DOHH2 (cell line): ENCODE results near the gene KLHL2.

ENCODE experiments used
- H3F3A ChIP-seq: fragments of 200-600 bp; sonication (generic), shearing (Covaris generic); 2 replicates; pipeline ENCODE4 v1.6.0; 2016; ENCODE audit warnings: antibody characterized with exemption, mild to moderate bottlenecking; ENCODE audit not compliant: control insufficient read depth, insufficient read depth
- H3K27ac ChIP-seq: fragments of 200-600 bp; sonication (generic); 2 replicates; pipeline ENCODE4 v1.5.1; 2014; ENCODE audit warnings: low read depth, mild to moderate bottlenecking, low read length, moderate library complexity
- H3K27me3 ChIP-seq: fragments of 200-600 bp; sonication (generic); 2 replicates; pipeline ENCODE4 v1.6.1; 2014; ENCODE audit warnings: mild to moderate bottlenecking, low read length, mixed read lengths; ENCODE audit not compliant: control insufficient read depth
- H3K36me3 ChIP-seq: fragments of 200-600 bp; sonication (generic); 2 replicates; pipeline ENCODE4 v1.6.1; 2014; ENCODE audit warnings: mild to moderate bottlenecking, low read length, moderate library complexity, mixed read lengths; ENCODE audit not compliant: control insufficient read depth
- H3K4me1 ChIP-seq: fragments of 200-600 bp; sonication (generic); 2 replicates; pipeline ENCODE4 v1.6.1; 2014; ENCODE audit warnings: mild to moderate bottlenecking, low read length, mixed read lengths; ENCODE audit not compliant: control insufficient read depth
- H3K4me2 ChIP-seq: fragments of 200-600 bp; sonication (generic); 2 replicates; pipeline ENCODE4 v1.6.0; 2014; ENCODE audit warnings: mild to moderate bottlenecking, low read length, moderate library complexity
- H3K4me3 ChIP-seq: fragments of 200-600 bp; sonication (generic); 2 replicates; pipeline ENCODE4 v1.5.1; 2014; ENCODE audit warnings: mild to moderate bottlenecking, low read length, mixed read lengths
- H3K79me2 ChIP-seq: fragments of 200-600 bp; sonication (generic); 2 replicates; pipeline ENCODE4 v1.6.1; 2014; ENCODE audit warnings: mild to moderate bottlenecking, low read length, mixed read lengths; ENCODE audit not compliant: control insufficient read depth
- H3K9me2 ChIP-seq: fragments of 200-600 bp; sonication (generic); replicated peaks from 2 replicates; pipeline ENCODE4 v1.6.1; 2014; ENCODE audit warnings: mild to moderate bottlenecking, low read length, mixed read lengths; ENCODE audit not compliant: control insufficient read depth
- H3K9me3 ChIP-seq: fragments of 200-600 bp; sonication (generic); 2 replicates; pipeline ENCODE4 v1.6.1; 2014; ENCODE audit warnings: antibody characterized with exemption, low read length, mixed read lengths; ENCODE audit not compliant: control insufficient read depth, insufficient read depth
- H4K20me1 ChIP-seq: fragments of 200-600 bp; sonication (generic); 2 replicates; pipeline ENCODE4 v1.6.0; 2014; ENCODE audit warnings: low read depth, mild to moderate bottlenecking, antibody characterized with exemption, low read length, moderate library complexity; ENCODE audit not compliant: control insufficient read depth, insufficient read depth
- EZH2phosphoT487 ChIP-seq: fragments of 200-600 bp; sonication (generic); IDR thresholded peaks from 2 replicates; pipeline ENCODE4 v1.6.1; 2017; ENCODE audit warnings: borderline replicate concordance, mild to moderate bottlenecking, antibody characterized with exemption, low read length, moderate library complexity, mixed read lengths
- TF ChIP-seq, protein P1 (sequence below): fragments of 200-600 bp; sonication (generic); IDR thresholded peaks from one replicate; pipeline ENCODE4 v1.5.1; 2014; ENCODE audit warnings: antibody characterized with exemption, mild to moderate bottlenecking, low read depth, low read length; ENCODE audit not compliant: poor library complexity, severe bottlenecking

KLHL2 gene

GRCh38 chr4:165360041-165360695, 152.8 kb downstream of the KLHL2 start:
- H3K9me3 ChIP-seq, result no peaks in the 10 kb centered on the region
- no peak overlapping the region for H3K27ac ChIP-seq
- H3K4me1 ChIP-seq, result no peaks in the 10 kb centered on the region
- no peaks in the 10 kb centered on the region for H3K9me2 ChIP-seq
- no peak for TF ChIP-seq EZH2phosphoT487
- H4K20me1 ChIP-seq, result no peaks in the 10 kb centered on the region
- H3K4me2 ChIP-seq, result no peak overlapping the region
- no peak overlapping the region for H3K4me3 ChIP-seq
- no peaks in the 10 kb centered on the region for H3K79me2 ChIP-seq
- peaks cover 15% of the 10 kb centered on the region for H3K27me3 ChIP-seq
- H3K36me3 ChIP-seq, result no peaks in the 10 kb centered on the region
- no peaks in the 10 kb centered on the region for H3F3A ChIP-seq

DNA sequence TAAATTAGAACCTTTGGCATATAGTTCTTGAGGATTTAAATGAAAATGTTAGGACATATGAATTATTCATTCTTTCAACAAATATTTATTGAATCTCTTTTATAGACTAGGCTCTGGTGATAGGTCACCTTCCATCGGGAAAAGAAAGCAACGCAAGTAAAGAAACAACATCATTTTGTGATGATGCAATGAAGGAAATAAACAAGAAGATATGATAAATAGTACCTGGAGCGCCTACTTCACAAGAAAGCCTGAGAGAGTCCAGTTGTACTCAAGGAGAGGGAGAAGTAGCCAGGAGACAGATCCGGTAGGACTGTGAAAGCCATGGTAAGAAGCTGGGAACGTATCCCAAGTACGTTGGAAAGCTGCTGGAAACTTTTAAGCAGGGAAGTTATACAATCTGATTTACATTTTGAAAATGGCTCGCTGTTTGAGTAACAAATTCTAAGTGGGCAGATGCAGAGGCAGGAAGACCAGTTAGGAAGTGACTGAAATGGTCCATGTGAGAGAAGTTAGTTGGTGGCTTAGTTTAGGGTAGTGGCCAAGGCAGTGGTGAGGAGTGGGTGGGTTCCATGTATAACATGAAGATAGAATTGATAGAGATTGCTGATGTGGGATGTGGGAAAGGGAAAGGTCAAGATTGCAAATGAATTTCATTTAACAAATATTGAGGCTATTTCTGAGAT, 153.8 kb downstream of the KLHL2 start:
- Histone ChIP-seq H3K27me3 (peaks cover 15% of the 10 kb centered on the region), H3K79me2 (no peaks in the 10 kb centered on the region), H3K4me2 (no peak overlapping the region), H3K4me3 (no peak overlapping the region), H3K4me1 (no peaks in the 10 kb centered on the region), H3K27ac (no peak overlapping the region), H3F3A (no peaks in the 10 kb centered on the region), H3K36me3 (no peaks in the 10 kb centered on the region), H4K20me1 (no peaks in the 10 kb centered on the region), H3K9me3 (no peaks in the 10 kb centered on the region), H3K9me2 (no peaks in the 10 kb centered on the region)
- TF ChIP-seq EZH2phosphoT487, result no peak
- TF ChIP-seq, protein P1, sequence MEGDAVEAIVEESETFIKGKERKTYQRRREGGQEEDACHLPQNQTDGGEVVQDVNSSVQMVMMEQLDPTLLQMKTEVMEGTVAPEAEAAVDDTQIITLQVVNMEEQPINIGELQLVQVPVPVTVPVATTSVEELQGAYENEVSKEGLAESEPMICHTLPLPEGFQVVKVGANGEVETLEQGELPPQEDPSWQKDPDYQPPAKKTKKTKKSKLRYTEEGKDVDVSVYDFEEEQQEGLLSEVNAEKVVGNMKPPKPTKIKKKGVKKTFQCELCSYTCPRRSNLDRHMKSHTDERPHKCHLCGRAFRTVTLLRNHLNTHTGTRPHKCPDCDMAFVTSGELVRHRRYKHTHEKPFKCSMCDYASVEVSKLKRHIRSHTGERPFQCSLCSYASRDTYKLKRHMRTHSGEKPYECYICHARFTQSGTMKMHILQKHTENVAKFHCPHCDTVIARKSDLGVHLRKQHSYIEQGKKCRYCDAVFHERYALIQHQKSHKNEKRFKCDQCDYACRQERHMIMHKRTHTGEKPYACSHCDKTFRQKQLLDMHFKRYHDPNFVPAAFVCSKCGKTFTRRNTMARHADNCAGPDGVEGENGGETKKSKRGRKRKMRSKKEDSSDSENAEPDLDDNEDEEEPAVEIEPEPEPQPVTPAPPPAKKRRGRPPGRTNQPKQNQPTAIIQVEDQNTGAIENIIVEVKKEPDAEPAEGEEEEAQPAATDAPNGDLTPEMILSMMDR, result no peak

- H3K27ac ChIP-seq, result no peak overlapping the region
- TF ChIP-seq, protein P1, result no peak
- no peak for TF ChIP-seq EZH2phosphoT487
- H3K4me2 ChIP-seq, result no peak overlapping the region
- no peak overlapping the region for H3K4me3 ChIP-seq
- no peaks in the 10 kb centered on the region for H3F3A ChIP-seq
- no peaks in the 10 kb centered on the region for H3K79me2 ChIP-seq
- H4K20me1 ChIP-seq, result no peaks in the 10 kb centered on the region
- H3K27me3 ChIP-seq, result peaks cover 15% of the 10 kb centered on the region
- H3K4me1 ChIP-seq, result no peaks in the 10 kb centered on the region
- no peaks in the 10 kb centered on the region for H3K36me3 ChIP-seq
- H3K9me2 ChIP-seq, result no peaks in the 10 kb centered on the region
- H3K9me3 ChIP-seq, result no peaks in the 10 kb centered on the region
These were observed 154.4 kb downstream of the KLHL2 start for GRCh38 chr4:165361810-165362209.

- Histone ChIP-seq H3K9me2 (no peaks in the 10 kb centered on the region), H3K9me3 (no peaks in the 10 kb centered on the region), H3K4me3 (no peak overlapping the region), H3F3A (no peaks in the 10 kb centered on the region), H3K36me3 (no peaks in the 10 kb centered on the region), H3K4me1 (no peaks in the 10 kb centered on the region), H3K27ac (no peak overlapping the region), H3K79me2 (no peaks in the 10 kb centered on the region), H4K20me1 (no peaks in the 10 kb centered on the region), H3K4me2 (no peak overlapping the region), H3K27me3 (peaks cover 15% of the 10 kb centered on the region)
- TF ChIP-seq, protein P1, result no peak
- no peak for TF ChIP-seq EZH2phosphoT487
These were observed 157.2 kb downstream of the KLHL2 start for GRCh38 chr4:165364452-165365080.
